ENCODE measurements around the gene CNTNAP5.

- TF ChIP-seq, protein P1, sequence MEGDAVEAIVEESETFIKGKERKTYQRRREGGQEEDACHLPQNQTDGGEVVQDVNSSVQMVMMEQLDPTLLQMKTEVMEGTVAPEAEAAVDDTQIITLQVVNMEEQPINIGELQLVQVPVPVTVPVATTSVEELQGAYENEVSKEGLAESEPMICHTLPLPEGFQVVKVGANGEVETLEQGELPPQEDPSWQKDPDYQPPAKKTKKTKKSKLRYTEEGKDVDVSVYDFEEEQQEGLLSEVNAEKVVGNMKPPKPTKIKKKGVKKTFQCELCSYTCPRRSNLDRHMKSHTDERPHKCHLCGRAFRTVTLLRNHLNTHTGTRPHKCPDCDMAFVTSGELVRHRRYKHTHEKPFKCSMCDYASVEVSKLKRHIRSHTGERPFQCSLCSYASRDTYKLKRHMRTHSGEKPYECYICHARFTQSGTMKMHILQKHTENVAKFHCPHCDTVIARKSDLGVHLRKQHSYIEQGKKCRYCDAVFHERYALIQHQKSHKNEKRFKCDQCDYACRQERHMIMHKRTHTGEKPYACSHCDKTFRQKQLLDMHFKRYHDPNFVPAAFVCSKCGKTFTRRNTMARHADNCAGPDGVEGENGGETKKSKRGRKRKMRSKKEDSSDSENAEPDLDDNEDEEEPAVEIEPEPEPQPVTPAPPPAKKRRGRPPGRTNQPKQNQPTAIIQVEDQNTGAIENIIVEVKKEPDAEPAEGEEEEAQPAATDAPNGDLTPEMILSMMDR (conservative IDR thresholded peaks at IDR 0.05; ENCODE audit: low read length), result no peak
- TF ChIP-seq EZH2phosphoT487 (IDR thresholded peaks at IDR 0.05; ENCODE audit: borderline replicate concordance), result no peak
These were observed 184.4 kb downstream of the CNTNAP5 start for GRCh38 chr2:124209441-124209840.
